Loucy (cell line): ENCODE results near the gene USP19.
A peak's percentile ranks its signal among the peaks of the same experiment; 100 is the strongest.

ENCODE experiments used
- H2AFZ ChIP-seq: fragments of 200-600 bp; sonication (generic); 2 replicates; pipeline ENCODE4 v1.6.0; 2016; ENCODE audit warnings: antibody characterized with exemption, mild to moderate bottlenecking, low read length, moderate library complexity
- H3F3A ChIP-seq: fragments of 200-600 bp; 2 replicates; pipeline ENCODE4 v1.6.0; 2016; ENCODE audit warnings: antibody characterized with exemption, low read depth, mild to moderate bottlenecking
- H3K27me3 ChIP-seq: fragments of 200-600 bp; sonication (generic); 2 replicates; pipeline ENCODE4 v1.6.1; 2014; ENCODE audit warnings: low read length, mild to moderate bottlenecking; ENCODE audit not compliant: insufficient read depth, poor library complexity, severe bottlenecking
- H3K36me3 ChIP-seq: fragments of 200-600 bp; sonication (generic); 2 replicates; pipeline ENCODE4 v1.6.1; 2016; ENCODE audit warnings: low read length; ENCODE audit not compliant: insufficient read depth
- H3K4me1 ChIP-seq: fragments of 200-600 bp; sonication (generic); 2 replicates; pipeline ENCODE4 v1.5.1; 2014; ENCODE audit warnings: low read length, mild to moderate bottlenecking; ENCODE audit not compliant: insufficient read depth, poor library complexity, severe bottlenecking
- H3K4me2 ChIP-seq: fragments of 200-600 bp; sonication (generic); 2 replicates; pipeline ENCODE4 v1.6.0; 2014; ENCODE audit warnings: antibody characterized with exemption, low read length, low read depth, mild to moderate bottlenecking; ENCODE audit not compliant: poor library complexity, severe bottlenecking
- H3K4me3 ChIP-seq: fragments of 200-600 bp; sonication (generic); 2 replicates; pipeline ENCODE4 v1.5.1; 2014; ENCODE audit warnings: low read length, mild to moderate bottlenecking, mixed read lengths; ENCODE audit not compliant: poor library complexity, severe bottlenecking
- H3K79me2 ChIP-seq: fragments of 200-600 bp; sonication (generic); 2 replicates; pipeline ENCODE4 v1.6.1; 2014; ENCODE audit warnings: low read length; ENCODE audit not compliant: insufficient read depth
- H3K9ac ChIP-seq: fragments of 200-600 bp; sonication (generic); 2 replicates; pipeline ENCODE4 v1.6.0; 2014; ENCODE audit warnings: mild to moderate bottlenecking, low read depth, low read length, moderate library complexity; ENCODE audit not compliant: poor library complexity, severe bottlenecking
- H3K9me2 ChIP-seq: fragments of 200-600 bp; sonication (generic); replicated peaks from 2 replicates; pipeline ENCODE4 v1.6.1; 2016; ENCODE audit warnings: low read depth, low read length, mixed read lengths
- H3K9me3 ChIP-seq: fragments of 200-600 bp; sonication (generic); 2 replicates; pipeline ENCODE4 v1.6.1; 2014; ENCODE audit warnings: mild to moderate bottlenecking, antibody characterized with exemption, low read length, low read depth; ENCODE audit not compliant: insufficient read depth
- H4K20me1 ChIP-seq: fragments of 200-600 bp; sonication (generic); 2 replicates; pipeline ENCODE4 v1.6.0; 2014; ENCODE audit warnings: antibody characterized with exemption, low read length, mild to moderate bottlenecking; ENCODE audit not compliant: insufficient read depth, poor library complexity, severe bottlenecking
- EZH2phosphoT487 ChIP-seq: fragments of 200-600 bp; IDR thresholded peaks from 2 replicates; pipeline ENCODE4 v1.6.1; 2018; ENCODE audit warnings: antibody characterized with exemption, mild to moderate bottlenecking, moderate library complexity, borderline replicate concordance
- TF ChIP-seq, protein P1 (sequence below): fragments of 200-600 bp; sonication (generic); conservative IDR thresholded peaks from 2 replicates; pipeline ENCODE4 v1.5.1; 2014; ENCODE audit warnings: mild to moderate bottlenecking, antibody characterized with exemption, low read length

Gene USP19

DNA sequence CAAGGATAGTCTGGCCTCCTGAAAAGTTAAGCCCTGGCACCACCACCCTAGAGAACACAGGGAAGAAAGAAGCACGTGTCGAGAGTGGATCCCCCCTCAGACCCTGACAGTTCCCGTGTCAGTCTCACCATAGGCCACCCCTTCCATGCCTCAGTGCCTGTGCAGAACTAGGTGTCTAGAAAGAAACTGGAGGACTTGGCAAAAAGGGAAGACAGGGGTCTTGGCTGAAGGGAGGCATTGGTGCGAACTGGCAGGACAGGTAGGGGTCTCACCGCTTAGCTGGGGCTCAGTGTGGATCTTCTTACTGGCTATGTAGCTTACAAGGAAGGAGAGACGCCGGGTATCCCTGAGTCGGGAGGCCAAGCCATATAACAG lies 16.6 kb downstream of the USP19 start:
- TF ChIP-seq EZH2phosphoT487: no peak
- TF ChIP-seq, protein P1, sequence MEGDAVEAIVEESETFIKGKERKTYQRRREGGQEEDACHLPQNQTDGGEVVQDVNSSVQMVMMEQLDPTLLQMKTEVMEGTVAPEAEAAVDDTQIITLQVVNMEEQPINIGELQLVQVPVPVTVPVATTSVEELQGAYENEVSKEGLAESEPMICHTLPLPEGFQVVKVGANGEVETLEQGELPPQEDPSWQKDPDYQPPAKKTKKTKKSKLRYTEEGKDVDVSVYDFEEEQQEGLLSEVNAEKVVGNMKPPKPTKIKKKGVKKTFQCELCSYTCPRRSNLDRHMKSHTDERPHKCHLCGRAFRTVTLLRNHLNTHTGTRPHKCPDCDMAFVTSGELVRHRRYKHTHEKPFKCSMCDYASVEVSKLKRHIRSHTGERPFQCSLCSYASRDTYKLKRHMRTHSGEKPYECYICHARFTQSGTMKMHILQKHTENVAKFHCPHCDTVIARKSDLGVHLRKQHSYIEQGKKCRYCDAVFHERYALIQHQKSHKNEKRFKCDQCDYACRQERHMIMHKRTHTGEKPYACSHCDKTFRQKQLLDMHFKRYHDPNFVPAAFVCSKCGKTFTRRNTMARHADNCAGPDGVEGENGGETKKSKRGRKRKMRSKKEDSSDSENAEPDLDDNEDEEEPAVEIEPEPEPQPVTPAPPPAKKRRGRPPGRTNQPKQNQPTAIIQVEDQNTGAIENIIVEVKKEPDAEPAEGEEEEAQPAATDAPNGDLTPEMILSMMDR: no peak
- Histone ChIP-seq H2AFZ (peak overlapping the region; percentile 93), H3K9me3 (no peaks in the 10 kb centered on the region), H3K79me2 (peaks cover 25% of the 10 kb centered on the region), H3F3A (no peaks in the 10 kb centered on the region), H3K9me2 (no peaks in the 10 kb centered on the region), H3K4me3 (peak overlapping the region; percentile 100), H3K27me3 (no peaks in the 10 kb centered on the region), H3K4me1 (peaks cover 20% of the 10 kb centered on the region), H4K20me1 (peaks cover 5% of the 10 kb centered on the region), H3K9ac (peak overlapping the region; percentile 97), H3K36me3 (peaks cover 29% of the 10 kb centered on the region; the same call in 1 of the 2 replicates), H3K4me2 (peak overlapping the region; percentile 95)

DNA sequence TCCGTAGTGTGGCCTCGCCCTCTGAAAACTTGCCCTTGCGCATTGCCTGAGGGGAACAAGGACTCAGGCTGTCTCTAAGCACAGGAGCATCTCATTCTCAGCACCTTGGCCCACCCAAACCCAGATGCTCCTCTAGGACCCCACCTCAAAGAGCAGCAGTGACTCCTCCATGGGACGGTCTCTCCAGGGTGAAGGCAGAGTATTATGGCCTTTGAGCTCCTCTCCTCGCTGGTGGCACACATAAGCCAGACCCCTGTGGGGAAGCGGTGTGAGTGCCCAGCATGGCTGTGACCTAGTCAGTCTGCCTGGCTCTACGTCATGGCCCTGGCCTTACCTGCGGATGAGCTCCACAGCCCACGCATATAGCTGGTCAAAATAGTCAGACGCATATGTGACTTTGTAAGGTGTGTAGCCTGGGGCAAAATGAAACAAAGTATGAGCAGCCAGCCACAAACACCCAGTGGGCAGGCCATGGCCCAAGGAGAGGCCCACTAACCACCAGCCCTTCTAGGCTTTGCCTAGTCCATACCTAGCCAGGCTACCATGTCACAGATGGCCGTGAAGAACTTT lies 20.5 kb downstream of the USP19 start:
- Histone ChIP-seq H3K9me3 (no peaks in the 10 kb centered on the region), H3K79me2 (peaks cover 25% of the 10 kb centered on the region), H2AFZ (no peak overlapping the region), H3K4me2 (no peak overlapping the region), H3K4me3 (no peak overlapping the region), H3K9me2 (no peaks in the 10 kb centered on the region), H4K20me1 (peaks cover 5% of the 10 kb centered on the region), H3K36me3 (peaks cover 44% of the 10 kb centered on the region; the same call in 1 of the 2 replicates), H3K9ac (no peak overlapping the region), H3F3A (no peaks in the 10 kb centered on the region), H3K27me3 (no peaks in the 10 kb centered on the region), H3K4me1 (peaks cover 14% of the 10 kb centered on the region)
- TF ChIP-seq EZH2phosphoT487: no peak
- TF ChIP-seq, protein P1: no peak

DNA sequence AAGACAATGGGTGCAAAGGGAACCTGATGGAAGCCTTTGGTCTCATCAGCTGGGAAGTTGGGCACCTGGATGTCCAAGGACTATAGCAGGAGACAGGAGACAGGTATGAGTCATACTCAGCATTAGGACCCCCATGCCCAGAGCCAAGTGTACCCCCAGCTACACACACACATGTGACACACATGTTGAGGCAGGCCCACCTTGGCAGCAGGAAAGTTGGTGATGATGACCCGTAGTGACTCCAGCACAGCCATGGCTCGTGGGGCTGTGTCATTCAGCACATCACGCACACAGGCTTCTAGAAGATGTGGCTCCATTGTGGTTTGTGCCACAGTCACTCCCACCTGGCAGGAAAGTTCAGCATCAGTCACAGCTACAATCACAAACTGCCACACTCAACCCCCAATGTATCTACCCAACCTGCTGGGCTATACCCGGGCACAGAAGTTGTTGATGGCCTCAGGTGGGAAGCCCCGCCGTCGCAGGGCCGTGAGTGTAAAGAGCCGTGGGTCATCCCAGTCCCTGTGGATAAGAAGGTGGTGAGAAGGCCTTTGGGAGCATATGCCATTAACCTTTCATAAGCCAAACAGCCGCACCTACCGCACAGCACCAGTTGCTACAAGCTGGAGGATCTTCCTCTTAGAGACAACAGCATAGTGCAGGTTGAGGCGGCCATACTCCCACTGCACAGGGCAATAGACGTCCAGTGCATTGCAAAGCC lies 21.6 kb downstream of the USP19 start:
- Histone ChIP-seq H3K9me2 (no peaks in the 10 kb centered on the region), H3K27me3 (no peaks in the 10 kb centered on the region), H3K4me1 (peaks cover 12% of the 10 kb centered on the region), H3K9ac (no peak overlapping the region), H3K4me3 (no peak overlapping the region), H4K20me1 (peaks cover 4% of the 10 kb centered on the region), H2AFZ (no peak overlapping the region), H3K9me3 (no peaks in the 10 kb centered on the region), H3K4me2 (no peak overlapping the region), H3K36me3 (peaks cover 44% of the 10 kb centered on the region; the same call in 1 of the 2 replicates), H3K79me2 (peaks cover 20% of the 10 kb centered on the region), H3F3A (no peaks in the 10 kb centered on the region)
- TF ChIP-seq EZH2phosphoT487: no peak
- TF ChIP-seq, protein P1: no peak
